Keratinocyte (primary cell): Measurements from ENCODE around the gene GALNT9. TPM values are rescaled to one million over a fixed set of nuclear protein-coding genes. Genes with fewer than 3 reads are reported as not detected.
A peak's percentile ranks its signal among the peaks of the same experiment; 100 is the strongest.

Source experiments
- DNase-seq: peaks from one replicate; pipeline ENCODE4 v3.0.0-alpha.2; 2011; ENCODE audit warnings: low read depth, missing footprints, low spot score
- FAIRE-seq: peaks from 2 replicates; lab custom pipeline; 2011; peaks lifted over from hg19 to GRCh38; lab: Jason Lieb, UNC
- H2AFZ ChIP-seq: 2 replicates; pipeline ENCODE4 v1.6.0; 2012; ENCODE audit warnings: low read length, control low read depth, inconsistent platforms; ENCODE audit not compliant: control insufficient read depth
- H3K27ac ChIP-seq: 2 replicates; pipeline ENCODE4 v1.5.1; 2011; ENCODE audit warnings: low read length; ENCODE audit not compliant: control insufficient read depth, insufficient read depth
- H3K27me3 ChIP-seq: 3 replicates; pipeline ENCODE4 v1.6.0; 2011; ENCODE audit warnings: low read length; ENCODE audit not compliant: control insufficient read depth, insufficient read depth; ENCODE audit errors: extremely low read depth
- H3K36me3 ChIP-seq, 2 experiments: 2 replicates in 1 of 2; 3 replicates in 1 of 2; pipeline ENCODE4 v1.5.1; 2011; ENCODE audit warnings: low read length in 2 of 2, mild to moderate bottlenecking in 1 of 2; ENCODE audit not compliant: control insufficient read depth in 2 of 2, insufficient read depth in 2 of 2; ENCODE audit errors: extremely low read depth in 1 of 2
- H3K4me1 ChIP-seq: 3 replicates; pipeline ENCODE4 v1.5.1; 2011; ENCODE audit warnings: low read length; ENCODE audit not compliant: control insufficient read depth, insufficient read depth; ENCODE audit errors: extremely low read depth
- H3K4me2 ChIP-seq: 3 replicates; pipeline ENCODE4 v1.6.0; 2011; ENCODE audit warnings: low read depth, low read length; ENCODE audit not compliant: control insufficient read depth, insufficient read depth; ENCODE audit errors: extremely low read depth
- H3K4me3 ChIP-seq, 3 experiments: fragments of 200-600 bp in 1 of 3; sonication (generic) in 1 of 3; 2 replicates in 2 of 3; 3 replicates in 1 of 3; pipeline ENCODE4 v1.5.1; 2011 to 2016; ENCODE audit warnings: low read length in 3 of 3, mild to moderate bottlenecking in 3 of 3, control low read depth in 2 of 3, inconsistent platforms in 1 of 3, low read depth in 1 of 3, mixed read lengths in 1 of 3, mixed run types in 1 of 3, moderate library complexity in 1 of 3; ENCODE audit not compliant: control insufficient read depth in 2 of 3, insufficient read depth in 2 of 3; ENCODE audit errors: extremely low read depth in 1 of 3
- H3K79me2 ChIP-seq: 2 replicates; pipeline ENCODE4 v1.6.0; 2012; ENCODE audit warnings: low read length; ENCODE audit not compliant: control insufficient read depth, insufficient read depth
- H3K9ac ChIP-seq: 3 replicates; pipeline ENCODE4 v1.6.0; 2011; ENCODE audit warnings: low read length; ENCODE audit not compliant: control insufficient read depth, insufficient read depth; ENCODE audit errors: extremely low read depth
- H3K9me1 ChIP-seq: 3 replicates; pipeline ENCODE4 v1.6.0; 2011; ENCODE audit warnings: low read length; ENCODE audit not compliant: control insufficient read depth, insufficient read depth; ENCODE audit errors: extremely low read depth
- H3K9me3 ChIP-seq: 2 replicates; pipeline ENCODE4 v1.5.1; 2012; ENCODE audit warnings: low read depth, low read length; ENCODE audit not compliant: control insufficient read depth
- H4K20me1 ChIP-seq: 3 replicates; pipeline ENCODE4 v1.6.0; 2011; ENCODE audit warnings: low read length; ENCODE audit not compliant: control insufficient read depth, insufficient read depth; ENCODE audit errors: extremely low read depth
- CTCF ChIP-seq, 3 experiments: IDR thresholded peaks in 1 of 3; conservative IDR thresholded peaks in 1 of 3; optimal IDR thresholded peaks in 1 of 3; 2 replicates in 2 of 3; 3 replicates in 1 of 3; pipeline versions ENCODE3 to v1.5.1; 2011; ENCODE audit warnings: low read length in 3 of 3, mild to moderate bottlenecking in 3 of 3, moderate library complexity in 2 of 3, control low read depth in 1 of 3, inconsistent platforms in 1 of 3; ENCODE audit not compliant: insufficient read depth in 2 of 3; ENCODE audit errors: extremely low read depth in 1 of 3
- EZH2 ChIP-seq: IDR thresholded peaks from one replicate; pipeline ENCODE4 v1.6.1; 2012; ENCODE audit warnings: inconsistent platforms, mild to moderate bottlenecking, low read length, moderate library complexity
- dilution Hi-C: fragments of 300-500 bp; cut with MboI; formaldehyde crosslinking; loops from one replicate; pipeline ENCODE4 v1.7.0; 2020; ENCODE audit warnings: low sequenced_read_pairs; ENCODE audit not compliant: extremely low pct_ligation_motif_present
- polyA plus RNA-seq, 5 experiments: library from polyadenylated mRNA; depleted of rRNA in 3 of 5; stranded (reverse) in 3 of 5; stranded (forward) in 1 of 5; unstranded in 1 of 5; fragments of >200 nt; gene quantifications; 1 replicate in 1 of 5; 2 replicates in 3 of 5; 3 replicates in 1 of 5; pipeline versions ENCODE4 v1.2.1 to v1.2.3, GENCODE V29; 2011 to 2012; ENCODE audit warnings: missing spikeins in 2 of 5, low read depth in 1 of 5, low replicate concordance in 1 of 5

The GALNT9 gene
- polyA plus RNA-seq, 1 donor (not counting 4 experiments of a cell fraction or from before 2014, with no cell fraction given) = not detected

GRCh38 chr12:132227782-132228475 lies 101.5 kb downstream of the GALNT9 start:
- dilution Hi-C loops = no loop called here
- Histone ChIP-seq H2AFZ (no peak overlapping the region), H3K9me1 (no peaks in the 10 kb centered on the region), H3K9me3 (no peaks in the 10 kb centered on the region), H4K20me1 (no peaks in the 10 kb centered on the region), H3K27me3 (peaks cover 32% of the 10 kb centered on the region), H3K27ac (no peak overlapping the region), H3K79me2 (no peaks in the 10 kb centered on the region), H3K4me1 (no peaks in the 10 kb centered on the region), H3K9ac (no peak overlapping the region), H3K36me3 (no peaks in the 10 kb centered on the region), H3K4me3 (no peak overlapping the region), H3K4me2 (no peak overlapping the region)
- TF ChIP-seq CTCF (optimal IDR thresholded peaks at IDR 0.05 in 1 of 3, IDR thresholded peaks at IDR 0.05 in 1 of 3, conservative IDR thresholded peaks at IDR 0.05 in 1 of 3; ENCODE audit: extremely low read depth in 1 of 3, insufficient read depth in 2 of 3, low read length in 3 of 3) = no peak
- TF ChIP-seq EZH2 = peak; percentile 70
- DNase-seq (no peak), FAIRE-seq (no peak)

- DNase-seq (no peak), FAIRE-seq (no peak)
- Histone ChIP-seq H3K36me3 (no peaks in the 10 kb centered on the region), H3K27me3 (peaks cover 32% of the 10 kb centered on the region), H3K79me2 (no peaks in the 10 kb centered on the region), H3K4me2 (no peak overlapping the region), H3K27ac (no peak overlapping the region), H3K4me1 (no peaks in the 10 kb centered on the region), H4K20me1 (no peaks in the 10 kb centered on the region), H2AFZ (no peak overlapping the region), H3K4me3 (no peak overlapping the region), H3K9me1 (no peaks in the 10 kb centered on the region), H3K9ac (no peak overlapping the region), H3K9me3 (no peaks in the 10 kb centered on the region)
- TF ChIP-seq EZH2 = no peak
- no peak for TF ChIP-seq CTCF (optimal IDR thresholded peaks at IDR 0.05 in 1 of 3, IDR thresholded peaks at IDR 0.05 in 1 of 3, conservative IDR thresholded peaks at IDR 0.05 in 1 of 3; ENCODE audit: extremely low read depth in 1 of 3, insufficient read depth in 2 of 3, low read length in 3 of 3)
- dilution Hi-C loops = no loop called here
Measured at GRCh38 chr12:132227118-132227517, 102.3 kb downstream of the GALNT9 start.
